H1 (cell line): ENCODE data around the gene FRMD5. TPM values are rescaled to one million over a fixed set of nuclear protein-coding genes. Genes with fewer than 3 reads are reported as not detected.

Experiments used
- CTCF ChIA-PET: fragments of 300-600 bp; sonication (Branson Sonifier 250); formaldehyde crosslinking; loops from one replicate; lab custom pipeline; 2021; ENCODE audit not compliant: partially characterized antibody; lab: Charles Lee
- POLR2A ChIA-PET: fragments of 300-600 bp; sonication (Branson Sonifier 250); formaldehyde crosslinking; loops from one replicate; lab custom pipeline; 2021; ENCODE audit warnings: inconsistent platforms; ENCODE audit not compliant: partially characterized antibody; lab: Charles Lee
- DNase-seq, 2 experiments: peaks; one replicate each; pipeline versions ENCODE4 v3.0.0 to v3.0.0-alpha.2; 2010 to 2022; ENCODE audit warnings: low spot score in 2 of 2, low read depth in 1 of 2, mixed read lengths in 1 of 2
- FAIRE-seq: peaks from 2 replicates; lab custom pipeline; 2011; peaks lifted over from hg19 to GRCh38; lab: Jason Lieb, UNC
- H2AFZ ChIP-seq: 2 replicates; pipeline ENCODE4 v1.8.1; 2012; ENCODE audit warnings: low read length, inconsistent platforms
- H2AK5ac ChIP-seq: 2 replicates; pipeline ENCODE4 v1.6.1; 2013; ENCODE audit warnings: low read depth, low read length
- H2BK120ac ChIP-seq: replicated peaks from 2 replicates; pipeline ENCODE3; 2013; ENCODE audit warnings: low read depth, low read length, inconsistent platforms
- H2BK12ac ChIP-seq: 2 replicates; pipeline ENCODE4 v1.6.1; 2013; ENCODE audit warnings: low read depth, low read length
- H2BK15ac ChIP-seq: 2 replicates; pipeline ENCODE4 v1.6.1; 2013; ENCODE audit warnings: low read length
- H2BK20ac ChIP-seq: 2 replicates; pipeline ENCODE4 v1.6.1; 2013; ENCODE audit warnings: low read length
- H2BK5ac ChIP-seq: 2 replicates; pipeline ENCODE4 v1.6.1; 2013; ENCODE audit warnings: low read depth, low read length
- H3K14ac ChIP-seq: 2 replicates; pipeline ENCODE4 v1.6.1; 2013; ENCODE audit warnings: inconsistent platforms; ENCODE audit not compliant: insufficient read length
- H3K18ac ChIP-seq: 2 replicates; pipeline ENCODE4 v1.6.1; 2013; ENCODE audit warnings: low read length; ENCODE audit errors: extremely low read depth
- H3K23ac ChIP-seq: 2 replicates; pipeline ENCODE4 v1.6.1; 2013; ENCODE audit warnings: inconsistent platforms; ENCODE audit not compliant: insufficient read length
- H3K23me2 ChIP-seq: 2 replicates; pipeline ENCODE4 v1.6.1; 2013; ENCODE audit warnings: low read depth, low read length
- H3K27ac ChIP-seq: 2 replicates; pipeline ENCODE4 v1.6.1; 2011; ENCODE audit warnings: low read depth, low read length, inconsistent platforms
- H3K27me3 ChIP-seq, 4 experiments: replicated peaks in 1 of 4; 1 replicate in 1 of 4; 2 replicates in 3 of 4; pipeline versions ENCODE4 v1.6.1 to v1.8.1; 2011 to 2013; ENCODE audit warnings: low read length in 3 of 4, mild to moderate bottlenecking in 3 of 4, inconsistent platforms in 2 of 4, mixed read lengths in 2 of 4, moderate library complexity in 1 of 4; ENCODE audit not compliant: control insufficient read depth in 3 of 4, insufficient read depth in 3 of 4; ENCODE audit errors: extremely low read depth in 1 of 4
- H3K36me3 ChIP-seq, 4 experiments: 2 replicates each; pipeline versions ENCODE4 v1.6.1 to v1.8.1; 2011 to 2013; ENCODE audit warnings: mild to moderate bottlenecking in 4 of 4, low read length in 3 of 4, moderate library complexity in 2 of 4, control low read depth in 1 of 4, inconsistent platforms in 1 of 4; ENCODE audit not compliant: insufficient read depth in 4 of 4, control insufficient read depth in 2 of 4
- H3K4ac ChIP-seq: replicated peaks from 2 replicates; pipeline ENCODE3; 2013; ENCODE audit warnings: low read length, low read depth, mixed read lengths, inconsistent platforms; ENCODE audit not compliant: insufficient read length
- H3K4me1 ChIP-seq, 4 experiments: replicated peaks in 1 of 4; 1 replicate in 1 of 4; 2 replicates in 3 of 4; pipeline versions ENCODE4 v1.6.1 to v1.8.1; 2011 to 2013; ENCODE audit warnings: low read length in 3 of 4, inconsistent platforms in 2 of 4, mixed read lengths in 1 of 4; ENCODE audit not compliant: insufficient read depth in 4 of 4, control insufficient read depth in 3 of 4
- H3K4me2 ChIP-seq, 2 experiments: 2 replicates each; pipeline versions ENCODE4 v1.6.1 to v1.8.1; 2011 to 2013; ENCODE audit warnings: low read depth in 2 of 2, low read length in 2 of 2, control low read depth in 1 of 2, inconsistent platforms in 1 of 2, mild to moderate bottlenecking in 1 of 2; ENCODE audit not compliant: insufficient read depth in 1 of 2
- H3K4me3 ChIP-seq, 4 experiments: fragments of 200-600, 300-600 bp in 1 of 4; sonication (generic), shearing (Covaris generic), sonication (Bioruptor Twin) in 1 of 4; 2 replicates each; pipeline versions ENCODE4 v1.5.1 to v1.8.1; 2011 to 2016; ENCODE audit warnings: low read length in 4 of 4, low read depth in 3 of 4, control low read depth in 2 of 4, inconsistent platforms in 2 of 4, mild to moderate bottlenecking in 2 of 4, mixed read lengths in 1 of 4, moderate library complexity in 1 of 4; ENCODE audit not compliant: insufficient read depth in 2 of 4; ENCODE audit errors: extremely low read depth in 1 of 4
- H3K56ac ChIP-seq: replicated peaks from 2 replicates; pipeline ENCODE3; 2013; ENCODE audit warnings: low read depth, mild to moderate bottlenecking, mixed read lengths, low read length, inconsistent platforms; ENCODE audit not compliant: insufficient read length
- H3K79me1 ChIP-seq: 2 replicates; pipeline ENCODE4 v1.6.1; 2013; ENCODE audit warnings: low read depth, low read length, control low read depth
- H3K79me2 ChIP-seq, 2 experiments: 2 replicates each; pipeline versions ENCODE4 v1.6.1 to v1.8.1; 2012 to 2013; ENCODE audit warnings: low read length in 2 of 2, mild to moderate bottlenecking in 2 of 2, inconsistent platforms in 1 of 2; ENCODE audit not compliant: insufficient read depth in 2 of 2, control insufficient read depth in 1 of 2
- H3K9ac ChIP-seq, 4 experiments: replicated peaks in 1 of 4; 1 replicate in 1 of 4; 2 replicates in 3 of 4; pipeline versions ENCODE4 v1.6.1 to v1.8.1; 2011 to 2013; ENCODE audit warnings: low read depth in 3 of 4, low read length in 3 of 4, control low read depth in 2 of 4, mild to moderate bottlenecking in 2 of 4, moderate library complexity in 2 of 4, inconsistent platforms in 1 of 4; ENCODE audit errors: extremely low read depth in 1 of 4
- H3K9me3 ChIP-seq, 2 experiments: 2 replicates each; pipeline versions ENCODE4 v1.6.1 to v1.8.1; 2012 to 2013; ENCODE audit warnings: mild to moderate bottlenecking in 2 of 2, moderate library complexity in 2 of 2, control low read depth in 1 of 2, inconsistent platforms in 1 of 2, low read depth in 1 of 2, low read length in 1 of 2, mixed read lengths in 1 of 2; ENCODE audit not compliant: insufficient read depth in 2 of 2
- H4K20me1 ChIP-seq, 2 experiments: replicated peaks in 1 of 2; 2 replicates each; pipeline versions ENCODE3 to v1.8.1; 2011 to 2013; ENCODE audit warnings: inconsistent platforms in 2 of 2, low read length in 2 of 2, mild to moderate bottlenecking in 1 of 2; ENCODE audit not compliant: insufficient read depth in 2 of 2, control insufficient read depth in 1 of 2
- H4K5ac ChIP-seq: 2 replicates; pipeline ENCODE4 v1.6.1; 2013; ENCODE audit warnings: low read length, low read depth, mixed read lengths, inconsistent platforms; ENCODE audit not compliant: insufficient read length
- H4K8ac ChIP-seq: 2 replicates; pipeline ENCODE4 v1.8.0; 2013; ENCODE audit warnings: mild to moderate bottlenecking, moderate library complexity, low read length, inconsistent platforms; ENCODE audit not compliant: insufficient read depth; ENCODE audit errors: extremely low read depth
- H4K91ac ChIP-seq: replicated peaks from 2 replicates; pipeline ENCODE3; 2013; ENCODE audit warnings: low read length, mixed read lengths, inconsistent platforms; ENCODE audit not compliant: insufficient read length
- CBX8 ChIP-seq: fragments of 300-800, 300-1000 bp; sonication (generic); IDR thresholded peaks from 2 replicates; pipeline ENCODE4 v1.7.1; 2016; ENCODE audit warnings: low read depth, low read length, borderline replicate concordance
- CHD1 ChIP-seq: IDR thresholded peaks from 2 replicates; pipeline ENCODE4 v1.6.1; 2012; ENCODE audit warnings: low read depth, low read length, improper control_type of control experiment
- CREB1 ChIP-seq: IDR thresholded peaks from 2 replicates; pipeline ENCODE4 v1.6.1; 2012; ENCODE audit warnings: inconsistent platforms
- HDAC2 ChIP-seq, 2 experiments: fragments of 300-600 bp in 1 of 2; sonication (generic) in 1 of 2; IDR thresholded peaks; 2 replicates each; pipeline ENCODE4 v1.6.1; 2011 to 2012; ENCODE audit warnings: low read depth in 2 of 2, low read length in 2 of 2, mild to moderate bottlenecking in 2 of 2, moderate library complexity in 2 of 2, borderline replicate concordance in 1 of 2, inconsistent platforms in 1 of 2
- JUND ChIP-seq: IDR thresholded peaks from 2 replicates; pipeline ENCODE4 v1.6.1; 2011; ENCODE audit warnings: mild to moderate bottlenecking, improper control_type of control experiment, low read length
- KDM5A ChIP-seq: fragments of 200-600 bp; IDR thresholded peaks from 2 replicates; pipeline ENCODE4 v1.7.1; 2012; ENCODE audit warnings: mild to moderate bottlenecking, low read length, inconsistent platforms, mixed read lengths
- MAFK ChIP-seq: IDR thresholded peaks from 2 replicates; pipeline ENCODE4 v1.6.1; 2012; ENCODE audit warnings: low read depth, mild to moderate bottlenecking, improper control_type of control experiment, low read length
- NANOG ChIP-seq: IDR thresholded peaks from 2 replicates; pipeline ENCODE4 v1.6.1; 2011; ENCODE audit warnings: low read length, low read depth, mild to moderate bottlenecking, inconsistent platforms; ENCODE audit not compliant: insufficient read depth, poor library complexity, severe bottlenecking
- NRF1 ChIP-seq: IDR thresholded peaks from 2 replicates; pipeline ENCODE4 v1.6.1; 2011; ENCODE audit warnings: mild to moderate bottlenecking, low read depth, low read length, improper control_type of control experiment
- POU5F1 ChIP-seq: IDR thresholded peaks from 2 replicates; pipeline ENCODE4 v1.6.1; 2011; ENCODE audit warnings: low read depth, mild to moderate bottlenecking, low read length, moderate library complexity
- SP2 ChIP-seq: IDR thresholded peaks from 2 replicates; pipeline ENCODE4 v1.6.1; 2012; ENCODE audit warnings: mild to moderate bottlenecking, low read length, inconsistent platforms
- TCF12 ChIP-seq: IDR thresholded peaks from 2 replicates; pipeline ENCODE4 v1.6.1; 2011; ENCODE audit warnings: low read depth, mild to moderate bottlenecking, low read length
- YY1 ChIP-seq: IDR thresholded peaks from 2 replicates; pipeline ENCODE4 v1.6.1; 2011; ENCODE audit warnings: low read depth, mild to moderate bottlenecking, low read length
- WGBS, 2 experiments: shearing (Covaris generic) in 1 of 2; methylation state at CpG; one replicate each; pipeline versions ENCODE4 v1.1.6 to v1.1.7; 2013 to 2015; ENCODE audit warnings: low lambda C conversion rate in 2 of 2, mixed read lengths in 2 of 2, inconsistent platforms in 1 of 2, low coverage in 1 of 2, missing lambda C conversion rate in 1 of 2; ENCODE audit not compliant: insufficient replicate concordance in 2 of 2, insufficient coverage in 1 of 2, insufficient read length in 1 of 2; ENCODE audit errors: extremely low coverage in 1 of 2, missing lambda C conversion rate in 1 of 2; 5-methylcytosine and 5-hydroxymethylcytosine counted together
- polyA plus RNA-seq, 7 experiments: library from polyadenylated mRNA; depleted of rRNA in 3 of 7; stranded (reverse) in 5 of 7; unstranded in 2 of 7; fragments of >200 nt in 5 of 7; fragments of 200-250 nt in 2 of 7; gene quantifications; 1 replicate in 5 of 7; 2 replicates in 1 of 7; 4 replicates in 1 of 7; pipeline versions ENCODE4 v1.2.1 to v1.2.3, GENCODE V29; 2011 to 2013; ENCODE audit warnings: missing spikeins in 2 of 7, mixed read lengths in 2 of 7
- total RNA-seq: library from RNA; stranded (reverse); fragmentation: NEBNext Ultra II Directional; extraction: Animal tissue kit (Norgen Biotek cat#: 25700); gene quantifications from 2 replicates; pipeline ENCODE4 v1.2.1, GENCODE V29; 2021
- TF ChIP-seq, protein P1 (sequence below): IDR thresholded peaks from 2 replicates; pipeline ENCODE4 v1.6.1; 2011; ENCODE audit warnings: low read depth, mild to moderate bottlenecking, low read length; ENCODE audit not compliant: insufficient read depth
- TF ChIP-seq, protein P2 (sequence below): IDR thresholded peaks from 2 replicates; pipeline ENCODE4 v1.6.1; 2012; ENCODE audit warnings: inconsistent platforms

The FRMD5 gene
- total and polyA plus RNA-seq, 2 of the 8 experiments (the other 6 are each of a cell fraction or from before 2014, with no cell fraction given): 10.1 to 12.6 TPM

DNA sequence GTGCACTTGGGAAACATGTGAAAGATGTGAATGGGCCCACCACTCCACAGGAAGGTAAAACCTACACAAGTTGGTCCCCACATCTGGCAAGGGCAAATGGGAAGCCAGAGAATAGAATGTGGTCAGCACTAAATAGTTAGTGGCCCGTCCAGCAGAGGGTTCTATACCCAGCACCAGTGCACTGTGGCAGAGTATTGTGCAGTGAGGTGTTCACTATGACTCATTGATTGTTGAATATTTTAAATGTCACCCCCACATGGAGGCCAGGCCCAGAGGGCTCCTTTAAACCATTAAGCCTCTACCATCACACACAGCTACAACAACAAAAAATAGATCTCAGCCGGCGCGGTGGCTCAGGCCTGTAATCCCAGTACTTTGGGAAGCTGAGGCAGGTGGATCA, 11.7 kb downstream of the FRMD5 start:
- Histone ChIP-seq H3K36me3 (no peaks in the 10 kb centered on the region), H3K9me3 (no peaks in the 10 kb centered on the region), H3K23ac (no peak overlapping the region), H2BK20ac (no peak overlapping the region), H3K14ac (no peak overlapping the region), H3K18ac (no peak overlapping the region), H3K23me2 (no peaks in the 10 kb centered on the region), H3K79me1 (no peaks in the 10 kb centered on the region; the same call in 1 of the 2 replicates), H3K27ac (no peak overlapping the region), H3K79me2 (peaks cover 0 to 10% of the 10 kb centered on the region in 2 experiments; a peak in 2 of 4 replicates), H3K56ac (no peak overlapping the region), H4K91ac (no peak overlapping the region), H4K5ac (no peak overlapping the region), H2BK15ac (no peak overlapping the region), H2BK12ac (no peak overlapping the region), H3K4me2 (no peak overlapping the region), H3K4me3 (no peak overlapping the region), H3K4me1 (no peaks in the 10 kb centered on the region; a peak in 1 of 7 replicates), H2AK5ac (no peak overlapping the region), H3K27me3 (no peaks in the 10 kb centered on the region), H4K20me1 (peaks cover 1 to 2% of the 10 kb centered on the region in 2 experiments), H3K9ac (no peak overlapping the region), H4K8ac (no peak overlapping the region), H2BK5ac (no peak overlapping the region), H3K4ac (no peak overlapping the region), H2BK120ac (no peak overlapping the region), H2AFZ (no peak overlapping the region)
- 89% methylated on average over 4 of the region's 4 CpGs; no CpG with 5 or more reads in 1 of the 2 experiments for WGBS, 2 experiments
- FAIRE-seq: no peak
- CTCF ChIA-PET: no interaction called here
- DNase-seq: no peak
- POLR2A ChIA-PET: no interaction called here
- no peak for TF ChIP-seq NRF1
- no peak for TF ChIP-seq JUND
- TF ChIP-seq, protein P1, sequence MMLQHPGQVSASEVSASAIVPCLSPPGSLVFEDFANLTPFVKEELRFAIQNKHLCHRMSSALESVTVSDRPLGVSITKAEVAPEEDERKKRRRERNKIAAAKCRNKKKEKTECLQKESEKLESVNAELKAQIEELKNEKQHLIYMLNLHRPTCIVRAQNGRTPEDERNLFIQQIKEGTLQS: no peak
- TF ChIP-seq KDM5A: no peak
- no peak for TF ChIP-seq MAFK
- TF ChIP-seq, protein P2, sequence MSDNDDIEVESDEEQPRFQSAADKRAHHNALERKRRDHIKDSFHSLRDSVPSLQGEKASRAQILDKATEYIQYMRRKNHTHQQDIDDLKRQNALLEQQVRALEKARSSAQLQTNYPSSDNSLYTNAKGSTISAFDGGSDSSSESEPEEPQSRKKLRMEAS: no peak
- TF ChIP-seq TCF12: no peak
- TF ChIP-seq HDAC2 (IDR thresholded peaks at IDR 0.05; ENCODE audit: borderline replicate concordance in 1 of 2, low read depth in 2 of 2, low read length in 2 of 2): no peak
- TF ChIP-seq YY1: no peak
- TF ChIP-seq CREB1: no peak
- no peak for TF ChIP-seq NANOG
- no peak for TF ChIP-seq SP2
- TF ChIP-seq POU5F1: no peak
- TF ChIP-seq CHD1: no peak
- no peak for TF ChIP-seq CBX8
